GM12892 (cell line): ENCODE measurements around the gene EPB41L2.

ENCODE experiments used
- DNase-seq: peaks from one replicate; pipeline ENCODE4 v3.0.0; 2011; ENCODE audit not compliant: insufficient read length
- FAIRE-seq: peaks from 2 replicates; lab custom pipeline; 2011; peaks lifted over from hg19 to GRCh38; lab: Jason Lieb, UNC
- POLR2A ChIP-seq: IDR thresholded peaks from 2 replicates; pipeline ENCODE4 v1.6.1; 2011; ENCODE audit warnings: low read depth, low read length, control low read depth
- POLR2AphosphoS5 ChIP-seq: IDR thresholded peaks from 2 replicates; pipeline ENCODE4 v1.6.1; 2011; ENCODE audit warnings: low read depth, low read length, control low read depth
- TAF1 ChIP-seq: IDR thresholded peaks from 2 replicates; pipeline ENCODE4 v1.6.1; 2011; ENCODE audit warnings: low read depth, mild to moderate bottlenecking, control low read depth, low read length, borderline replicate concordance

The EPB41L2 gene

DNA sequence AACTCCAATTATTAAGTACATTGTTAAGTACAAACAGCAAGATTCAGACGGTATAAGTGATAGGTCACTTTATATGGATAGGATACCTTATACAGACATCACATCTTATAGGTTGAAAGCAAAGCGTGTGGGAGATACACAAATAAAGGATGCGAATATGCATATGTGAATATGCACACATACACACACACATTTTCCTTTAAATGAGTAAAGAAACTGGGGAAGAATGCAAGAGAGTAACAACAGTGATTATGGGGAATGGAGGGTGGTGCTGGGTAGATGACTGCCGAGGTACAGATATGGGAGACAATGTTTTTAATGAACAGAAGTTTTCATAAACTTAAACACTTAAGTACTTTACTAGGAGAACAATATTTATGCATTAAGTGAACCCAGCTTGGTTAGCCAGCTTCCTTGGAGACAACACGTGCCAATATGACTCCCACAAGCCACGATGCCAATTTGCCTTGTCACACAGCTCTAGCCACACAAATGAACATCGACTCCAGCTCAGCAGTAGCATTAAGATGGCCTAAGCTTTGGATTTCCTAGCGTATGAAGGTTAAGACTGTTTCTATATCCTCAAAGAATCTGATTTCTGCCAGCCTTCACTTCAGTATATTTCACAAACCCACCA, 96.6 kb downstream of the EPB41L2 start:
- TF ChIP-seq TAF1 (no peak), POLR2A (no peak)
- DNase-seq (no peak), FAIRE-seq (no peak)

DNA sequence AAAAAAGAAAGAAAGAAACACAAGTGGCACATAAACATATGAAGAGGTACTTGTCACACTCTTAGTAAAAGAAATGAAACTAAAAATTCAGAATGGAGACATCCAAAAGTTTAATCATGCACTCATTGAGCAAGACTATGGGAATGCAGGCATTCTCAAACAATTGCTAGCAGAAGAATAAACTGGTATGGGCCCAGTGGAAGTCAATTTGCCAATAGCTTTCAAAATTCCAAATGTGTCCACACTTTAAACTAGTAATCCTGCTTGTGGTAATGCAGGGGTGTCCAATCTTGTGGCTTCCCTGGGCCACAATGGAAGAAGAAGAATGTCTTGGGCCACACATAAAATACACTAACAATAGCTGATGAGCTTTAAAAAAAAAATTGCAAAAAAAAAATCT, 97.4 kb downstream of the EPB41L2 start:
- no peak for FAIRE-seq
- TF ChIP-seq POLR2AphosphoS5 (no peak), POLR2A (no peak), TAF1 (no peak)
- DNase-seq: no peak

- DNase-seq (no peak), FAIRE-seq (no peak)
These were observed 98.0 kb downstream of the EPB41L2 start for GRCh38 chr6:130964808-130965604.

DNA sequence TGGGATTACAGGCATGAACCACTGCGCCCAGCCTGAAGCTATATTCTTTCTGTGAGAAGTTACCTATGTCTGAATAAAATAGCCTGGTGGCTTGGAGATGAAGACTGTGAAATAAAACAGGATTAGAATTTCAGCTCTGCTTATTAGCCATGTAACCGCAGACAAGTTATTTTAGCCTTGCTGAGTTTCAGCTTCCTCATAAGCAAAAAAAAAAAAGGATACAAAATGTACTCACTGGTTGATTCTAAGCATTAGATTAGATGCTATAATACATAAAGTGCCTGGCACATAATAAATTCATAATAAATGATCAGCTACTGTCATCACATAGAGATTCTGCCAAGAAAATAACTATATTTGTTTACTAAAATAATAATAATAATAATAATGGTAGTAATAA, 98.8 kb downstream of the EPB41L2 start:
- FAIRE-seq (no peak), DNase-seq (no peak)
- TF ChIP-seq TAF1: no peak
- no peak for TF ChIP-seq POLR2A
- no peak for TF ChIP-seq POLR2AphosphoS5

More at GRCh38 chr6:130964808-130965604, 98.0 kb downstream of the EPB41L2 start:
- TF ChIP-seq POLR2A (no peak), TAF1 (no peak), POLR2AphosphoS5 (no peak)

DNA sequence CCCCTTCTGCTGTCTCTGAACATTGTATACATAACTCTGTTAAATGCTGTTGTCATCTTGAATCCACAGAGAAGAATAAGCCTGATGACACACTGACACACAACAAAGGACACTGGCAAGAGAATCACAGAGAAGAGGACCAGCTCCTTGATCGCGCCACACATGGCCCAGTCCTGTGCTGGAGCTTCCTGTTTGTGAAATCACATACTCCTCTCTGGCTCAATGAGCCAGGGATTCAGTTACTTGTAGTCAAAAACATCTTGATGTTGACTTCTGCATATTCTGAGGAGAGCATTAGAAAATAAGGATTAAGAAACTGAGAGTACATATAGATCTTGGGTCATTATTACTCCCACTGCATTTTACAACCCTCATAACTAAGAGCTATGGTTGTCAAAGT, 100.1 kb downstream of the EPB41L2 start:
- TF ChIP-seq POLR2A: no peak
- TF ChIP-seq POLR2AphosphoS5: no peak
- no peak for TF ChIP-seq TAF1

DNA sequence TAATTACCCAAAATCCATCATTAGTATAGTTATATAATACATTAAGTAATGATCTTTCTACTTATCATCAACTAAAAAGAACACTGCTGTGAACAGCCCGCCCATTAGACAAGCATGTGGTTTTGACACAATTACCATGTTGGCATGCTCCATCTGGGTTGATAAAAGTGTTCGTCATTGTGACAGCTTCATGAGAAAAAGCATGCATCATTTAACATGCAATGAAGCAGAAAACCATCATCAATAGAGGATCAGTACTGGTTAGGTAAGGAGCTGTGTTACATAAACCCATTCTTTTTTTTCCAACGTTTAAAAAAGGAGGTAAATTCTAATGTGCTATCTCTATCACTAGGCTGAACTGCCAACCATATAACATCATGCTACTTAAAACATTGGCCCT, 101.9 kb downstream of the EPB41L2 start:
- TF ChIP-seq TAF1 (no peak), POLR2A (no peak), POLR2AphosphoS5 (no peak)
- FAIRE-seq (no peak), DNase-seq (no peak)

More for the DNA sequence above, 100.1 kb downstream of the EPB41L2 start:
- DNase-seq (no peak), FAIRE-seq (no peak)

DNA sequence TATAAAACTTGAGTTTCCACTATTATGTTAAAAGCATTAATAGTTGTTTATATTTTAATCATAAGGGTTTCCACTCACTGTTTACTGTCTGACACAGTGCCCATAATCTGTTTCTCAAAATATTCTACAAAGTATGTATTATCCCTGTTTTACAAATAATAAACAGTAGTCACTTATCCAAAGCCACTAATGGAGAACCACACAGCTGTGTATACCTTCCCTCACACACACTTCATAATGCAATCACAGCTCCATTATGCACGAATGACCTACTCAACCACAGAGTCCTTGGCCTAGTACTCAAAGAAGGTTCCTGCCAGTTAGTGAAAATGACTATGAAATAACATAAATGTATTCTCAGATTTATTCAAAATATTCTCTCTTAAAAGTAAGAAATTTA, 103.1 kb downstream of the EPB41L2 start:
- FAIRE-seq: no peak
- no peak for DNase-seq
- TF ChIP-seq POLR2AphosphoS5: no peak
- TF ChIP-seq TAF1: no peak
- no peak for TF ChIP-seq POLR2A

DNA sequence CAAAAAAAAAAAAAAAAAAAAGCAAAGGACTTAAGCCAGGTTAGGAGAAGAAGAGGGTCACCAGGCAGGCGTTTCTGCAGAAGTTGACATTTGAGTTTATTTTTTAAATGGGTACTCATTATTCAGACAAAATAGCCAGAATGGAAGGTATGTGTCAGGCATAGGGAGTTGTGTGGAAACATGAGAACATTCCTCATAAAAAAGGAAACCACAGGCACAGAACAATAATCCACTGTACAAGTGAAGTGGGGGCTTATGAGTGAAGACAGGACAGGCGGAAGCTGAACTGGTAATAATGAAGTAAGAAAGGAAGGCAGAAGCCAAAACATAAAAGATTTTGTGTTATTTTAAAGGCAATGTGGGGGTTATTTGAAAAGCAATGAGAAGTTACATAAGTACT, 104.6 kb downstream of the EPB41L2 start:
- FAIRE-seq (no peak), DNase-seq (no peak)
- TF ChIP-seq POLR2AphosphoS5 (no peak), POLR2A (no peak), TAF1 (no peak)

DNA sequence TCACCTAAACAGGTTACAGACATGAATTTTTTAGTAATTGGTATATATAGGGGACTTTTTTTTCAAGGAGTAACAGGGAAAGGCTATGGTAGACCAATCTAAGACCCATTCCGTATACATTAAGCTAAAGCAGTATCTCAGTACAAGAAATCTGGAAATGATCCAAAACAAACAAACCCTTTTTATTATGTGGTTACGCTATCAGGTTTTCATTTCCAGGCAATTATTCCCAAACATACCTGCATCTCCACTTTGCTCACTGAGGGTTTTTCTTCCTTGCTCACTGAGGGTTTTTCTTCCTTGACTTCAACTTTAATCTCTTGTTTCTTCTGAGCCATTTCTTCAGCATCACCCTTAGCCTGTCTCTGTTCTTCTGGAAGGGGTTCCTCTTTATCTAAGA, 107.3 kb downstream of the EPB41L2 start:
- TF ChIP-seq TAF1 (no peak), POLR2AphosphoS5 (no peak), POLR2A (no peak)
- FAIRE-seq: no peak

DNA sequence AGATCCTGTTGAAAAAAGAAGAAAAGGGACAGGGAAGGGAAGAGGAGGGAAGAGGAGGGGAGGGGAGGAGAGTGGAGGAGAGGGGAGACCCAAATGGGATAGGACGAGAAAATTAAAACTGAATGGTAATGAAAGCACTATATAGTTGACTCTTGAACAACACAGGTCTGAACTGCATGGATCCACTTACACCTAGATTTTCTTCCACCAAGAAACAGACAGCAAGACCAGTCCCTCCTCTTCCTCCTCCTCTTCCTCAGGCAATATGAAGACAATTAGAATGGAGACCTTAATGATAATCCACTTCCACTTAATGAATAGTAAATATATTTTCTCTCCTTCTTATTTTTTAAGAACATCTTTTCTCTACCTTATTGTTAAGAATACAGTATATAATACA, 113.5 kb downstream of the EPB41L2 start:
- DNase-seq (no peak), FAIRE-seq (no peak)
- TF ChIP-seq POLR2AphosphoS5 (no peak), POLR2A (no peak), TAF1 (no peak)

More for the DNA sequence above, 107.3 kb downstream of the EPB41L2 start:
- no peak for DNase-seq

DNA sequence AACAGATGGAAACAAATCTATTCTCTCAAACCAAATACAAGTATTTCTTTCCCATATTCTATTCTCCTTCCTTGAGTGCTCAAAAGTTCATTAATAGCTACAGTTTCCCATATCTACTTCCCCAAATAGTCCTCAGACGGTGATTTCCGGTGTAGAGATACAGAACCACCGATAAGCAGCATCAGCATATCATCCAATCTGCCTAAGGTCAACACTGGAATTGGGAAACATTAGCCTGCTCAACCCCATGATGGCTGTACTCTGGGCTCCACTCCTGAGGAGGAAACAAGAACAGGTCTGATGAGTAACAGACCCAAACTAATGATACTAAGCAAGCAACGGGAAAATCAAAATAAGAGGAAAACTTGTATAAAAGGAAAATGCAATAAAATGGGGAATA, 115.6 kb downstream of the EPB41L2 start:
- no peak for TF ChIP-seq POLR2A
- DNase-seq (no peak), FAIRE-seq (no peak)

- DNase-seq: no peak
- TF ChIP-seq TAF1 (no peak), POLR2AphosphoS5 (no peak), POLR2A (no peak)
- FAIRE-seq: no peak
These were observed 117.0 kb downstream of the EPB41L2 start for GRCh38 chr6:130946076-130946475.
